Gastrocnemius medialis (tissue), 4 donors: ENCODE results near the gene RIC8B. TPM values are rescaled to one million over a fixed set of nuclear protein-coding genes. Genes with fewer than 3 reads are reported as not detected.

Experiments
- ATAC-seq, 2 donors: fragments of 150-250 bp; one replicate each; pipeline ENCODE4 v1.9.1; 2016
- DNase-seq, 2 donors: peaks; one replicate each; pipeline ENCODE4 v3.0.0-alpha.2; 2019
- H3K27ac ChIP-seq, 4 donors: fragments of 200-600 bp; sonication (generic); 1 replicate in 1 of 4; 2 replicates in 3 of 4; pipeline ENCODE4 v1.5.1; 2016 to 2018; ENCODE audit warnings: mild to moderate bottlenecking in 2 of 4, moderate library complexity in 1 of 4
- H3K27me3 ChIP-seq, 3 donors: fragments of 200-600 bp; sonication (generic) in 2 of 3; 1 replicate in 1 of 3; 2 replicates in 2 of 3; pipeline versions ENCODE4 v1.5.1 to v1.6.0; 2016 to 2019; ENCODE audit warnings: mild to moderate bottlenecking in 1 of 3, moderate library complexity in 1 of 3
- H3K36me3 ChIP-seq, 2 donors: fragments of 200-600 bp; sonication (generic) in 1 of 2; one replicate each; pipeline ENCODE4 v1.5.1; 2017 to 2018
- H3K4me1 ChIP-seq, 2 donors: fragments of 200-600 bp; sonication (generic) in 1 of 2; one replicate each; pipeline ENCODE4 v1.5.1; 2016 to 2017; ENCODE audit warnings: mild to moderate bottlenecking in 2 of 2
- H3K4me3 ChIP-seq, 4 donors: fragments of 200-600 bp; sonication (generic) in 3 of 4; 1 replicate in 1 of 4; 2 replicates in 3 of 4; pipeline ENCODE4 v1.5.1; 2016 to 2019; ENCODE audit warnings: mild to moderate bottlenecking in 2 of 4
- H3K9me3 ChIP-seq, 3 donors: fragments of 200-600 bp; sonication (generic) in 2 of 3; 1 replicate in 1 of 3; 2 replicates in 2 of 3; pipeline ENCODE4 v1.5.1; 2016 to 2019
- CTCF ChIP-seq, 5 experiments: fragments of 450-650 bp in 3 of 5; fragments of 200-600 bp in 2 of 5; sonication (generic) in 2 of 5; IDR thresholded peaks in 4 of 5; conservative IDR thresholded peaks in 1 of 5; 1 replicate in 4 of 5; 2 replicates in 1 of 5; pipeline ENCODE4 v1.5.1; 2016 to 2019; ENCODE audit warnings: antibody characterized with exemption in 5 of 5, mild to moderate bottlenecking in 3 of 5, moderate library complexity in 3 of 5
- POLR2A ChIP-seq, 2 donors: fragments of 450-650 bp; IDR thresholded peaks; one replicate each; pipeline ENCODE4 v1.6.1; 2017; ENCODE audit warnings: antibody characterized with exemption in 2 of 2, mild to moderate bottlenecking in 2 of 2, moderate library complexity in 2 of 2
- in situ Hi-C, 4 donors: fragments of 200-750 bp; cut with MboI; loops; one replicate each; pipeline versions ENCODE4 v1.15.0 to v1.8.0; 2017; ENCODE audit warnings: low sequenced_read_pairs in 4 of 4
- intact Hi-C: fragments of 100-400 bp; cut with DNase I; formaldehyde crosslinking; loops from one replicate; pipeline ENCODE4 v1.15.1; 2023; ENCODE audit warnings: low total_unique reads
- total RNA-seq, 4 donors: library from RNA; depleted of rRNA; stranded (reverse); fragments of >200 nt; gene quantifications; one replicate each; pipeline versions ENCODE4 v1.1.0 to v1.2.3, GENCODE V29; 2016

Gene RIC8B
- total RNA-seq, 4 donors from 2014 or later, result 6.1 to 16.0 (median 10.0) TPM

GRCh38 chr12:106760184-106760531, 14.3 kb upstream of the RIC8B start:
- Histone ChIP-seq H3K27ac (peak overlapping the region in 3 of 4 donors; percentile 5 to 68 (median 53)), H3K4me3 (no peak overlapping the region), H3K4me1 (peaks cover 9 to 24% of the 10 kb centered on the region in 2 donors), H3K9me3 (no peaks in the 10 kb centered on the region), H3K27me3 (no peaks in the 10 kb centered on the region), H3K36me3 (no peaks in the 10 kb centered on the region)
- peak in 1 of 2 donors; percentile 15 for ATAC-seq
- in situ Hi-C loops, result no loop called here
- intact Hi-C loops, result no loop called here
- DNase-seq, result no peak
- no peak for TF ChIP-seq CTCF (IDR thresholded peaks at IDR 0.05 in 4 of 5, conservative IDR thresholded peaks at IDR 0.05 in 1 of 5)
- no peak for TF ChIP-seq POLR2A (IDR thresholded peaks at IDR 0.05)

- peaks cover 14 to 17% of the 10 kb centered on the region in 2 donors for H3K4me1 ChIP-seq
- H3K27ac ChIP-seq, result no peak overlapping the region
- H3K9me3 ChIP-seq, result no peaks in the 10 kb centered on the region
- TF ChIP-seq CTCF (IDR thresholded peaks at IDR 0.05 in 4 of 5, conservative IDR thresholded peaks at IDR 0.05 in 1 of 5) (no peak), POLR2A (IDR thresholded peaks at IDR 0.05) (no peak)
- no peaks in the 10 kb centered on the region for H3K36me3 ChIP-seq
- ATAC-seq, result no peak
- in situ Hi-C loops (no loop called here), intact Hi-C loops (no loop called here)
- no peak overlapping the region for H3K4me3 ChIP-seq
- no peaks in the 10 kb centered on the region for H3K27me3 ChIP-seq
- DNase-seq, result no peak
These were observed 10.3 kb upstream of the RIC8B start for GRCh38 chr12:106764220-106764619.

DNA sequence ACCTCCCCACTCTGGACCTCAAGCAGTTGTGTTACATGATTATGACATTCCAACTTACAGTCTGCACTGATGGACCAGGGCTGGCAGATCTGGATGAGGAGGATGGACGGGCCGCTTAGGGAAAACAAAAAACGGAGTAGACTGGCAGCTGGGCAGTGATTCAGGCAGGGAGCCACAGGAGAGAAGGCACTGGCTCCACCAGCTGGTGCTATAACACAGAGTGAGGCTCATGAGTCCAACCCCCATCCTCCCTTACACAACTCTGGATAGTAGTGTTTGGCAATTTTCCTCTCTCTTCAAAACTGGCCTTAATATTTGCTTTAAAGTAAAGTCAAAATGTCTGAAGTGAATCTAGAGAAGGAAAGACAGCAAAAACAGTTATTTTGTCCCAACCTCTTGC, 9.7 kb upstream of the RIC8B start:
- in situ Hi-C loops, result no loop called here
- Histone ChIP-seq H3K4me3 (no peak overlapping the region), H3K36me3 (no peaks in the 10 kb centered on the region), H3K4me1 (peaks cover 12 to 17% of the 10 kb centered on the region in 2 donors), H3K27ac (no peak overlapping the region), H3K9me3 (no peaks in the 10 kb centered on the region), H3K27me3 (no peaks in the 10 kb centered on the region)
- no peak for DNase-seq
- intact Hi-C loops, result no loop called here
- no peak for ATAC-seq
- TF ChIP-seq POLR2A (IDR thresholded peaks at IDR 0.05) (no peak), CTCF (IDR thresholded peaks at IDR 0.05 in 4 of 5, conservative IDR thresholded peaks at IDR 0.05 in 1 of 5) (no peak)

DNA sequence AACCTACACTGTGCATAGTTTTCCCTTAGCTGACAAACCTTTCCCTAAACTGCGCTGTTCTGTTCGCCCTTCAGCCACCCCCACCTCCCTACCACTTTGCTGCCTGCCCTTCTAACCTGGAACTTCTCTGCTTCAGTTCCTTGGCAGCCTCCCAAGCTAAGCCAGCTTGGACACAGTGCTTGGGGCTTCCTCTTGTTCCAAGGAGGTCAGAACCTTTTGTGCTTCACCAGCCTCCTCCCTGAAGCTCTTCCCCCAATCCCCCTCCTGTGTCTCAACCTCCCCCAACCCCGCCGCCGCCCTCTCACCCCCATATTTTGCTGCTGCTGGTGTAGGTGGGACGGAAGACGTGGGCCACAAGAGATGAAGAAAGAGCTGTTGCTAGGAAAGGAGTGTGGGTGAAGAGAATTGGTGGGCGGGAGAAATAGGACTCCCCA, 8.1 kb upstream of the RIC8B start:
- in situ Hi-C loops (no loop called here), intact Hi-C loops (no loop called here)
- Histone ChIP-seq H3K9me3 (no peaks in the 10 kb centered on the region), H3K36me3 (no peaks in the 10 kb centered on the region), H3K4me3 (no peak overlapping the region), H3K27me3 (no peaks in the 10 kb centered on the region), H3K4me1 (peaks cover 9 to 17% of the 10 kb centered on the region in 2 donors), H3K27ac (peak overlapping the region in 3 of 4 donors; percentile 1 to 55 (median 29))
- TF ChIP-seq CTCF (IDR thresholded peaks at IDR 0.05 in 4 of 5, conservative IDR thresholded peaks at IDR 0.05 in 1 of 5) (no peak), POLR2A (IDR thresholded peaks at IDR 0.05) (no peak)
- ATAC-seq, result peak; percentile 13 to 51
- DNase-seq, result peak in 1 of 2 donors; percentile 32

DNA sequence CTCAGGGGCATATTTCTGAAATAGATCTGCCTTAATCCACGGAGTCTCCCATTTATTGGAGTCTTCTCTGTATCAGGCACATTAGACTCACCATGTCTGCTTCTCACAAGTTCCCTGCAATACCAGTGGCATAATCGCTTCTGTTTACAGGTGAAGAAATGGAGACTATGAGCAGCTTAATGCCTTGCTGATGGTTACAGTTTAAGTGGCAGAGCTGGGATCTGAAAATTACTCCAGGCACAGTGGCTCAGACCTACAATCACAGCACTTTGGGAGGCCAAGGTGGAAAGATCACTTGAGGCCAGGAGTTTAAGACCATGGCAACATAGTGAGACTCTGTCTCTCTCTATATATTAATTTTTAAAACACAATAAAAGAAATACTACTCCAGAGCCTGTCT, 7.3 kb upstream of the RIC8B start:
- intact Hi-C loops (no loop called here), in situ Hi-C loops (no loop called here)
- no peak for TF ChIP-seq POLR2A (IDR thresholded peaks at IDR 0.05)
- DNase-seq (no peak), ATAC-seq (no peak)
- no peaks in the 10 kb centered on the region for H3K9me3 ChIP-seq
- no peaks in the 10 kb centered on the region for H3K36me3 ChIP-seq
- peak overlapping the region in 1 of 4 donors; percentile 55 for H3K27ac ChIP-seq
- H3K4me3 ChIP-seq, result no peak overlapping the region
- no peaks in the 10 kb centered on the region for H3K27me3 ChIP-seq
- peaks cover 9 to 17% of the 10 kb centered on the region in 2 donors for H3K4me1 ChIP-seq
